SU-DHL-6 (cell line): ENCODE data around the gene BCAN.

Experiments used
- CTCF ChIP-seq: fragments of 200-600 bp; sonication (generic); IDR thresholded peaks from one replicate; pipeline ENCODE4 v1.5.1; 2017; ENCODE audit warnings: antibody characterized with exemption, mild to moderate bottlenecking, low read length, moderate library complexity; ENCODE audit not compliant: insufficient read depth, poor library complexity, severe bottlenecking
- EZH2phosphoT487 ChIP-seq: fragments of 200-600 bp; sonication (generic), shearing (Covaris generic); conservative IDR thresholded peaks from 2 replicates; pipeline ENCODE4 v1.6.1; 2018; ENCODE audit warnings: mild to moderate bottlenecking, antibody characterized with exemption, low read length, moderate library complexity, mixed read lengths

DNA sequence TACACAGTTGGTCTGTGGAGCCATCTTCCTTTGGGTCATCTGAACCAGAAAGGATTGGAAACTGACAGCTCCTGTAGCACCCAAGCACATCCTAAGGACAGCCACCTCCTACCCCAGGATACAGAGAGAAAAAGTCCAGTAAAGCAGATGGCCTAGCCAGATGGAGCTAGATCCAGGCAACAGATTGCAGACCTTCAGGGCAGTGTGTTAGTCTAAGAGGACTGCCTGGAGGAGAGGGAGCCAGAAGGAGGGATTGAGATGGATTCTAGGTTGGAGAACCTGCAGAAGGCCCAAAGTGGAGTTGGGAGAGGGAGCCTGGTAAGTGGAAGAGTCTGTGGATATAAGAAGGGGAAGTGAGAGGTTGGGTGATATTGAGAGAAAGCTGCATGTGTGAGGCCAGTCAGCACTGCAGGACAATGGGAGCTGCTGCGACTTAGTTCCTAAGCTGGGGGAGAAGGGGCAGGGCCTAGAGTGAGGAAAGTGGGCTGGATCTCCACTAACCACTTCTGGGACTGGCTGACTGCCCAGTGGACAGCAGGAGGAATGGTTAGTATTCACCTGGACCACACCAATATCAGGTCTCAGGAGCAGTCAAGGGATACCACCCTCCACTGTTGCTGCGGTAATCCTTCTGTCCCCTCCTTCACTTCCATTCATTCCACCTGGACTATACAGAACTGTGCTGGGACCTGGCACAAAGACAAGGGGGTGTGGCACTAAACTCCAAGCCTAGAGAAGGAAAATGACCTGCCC is 13.4 kb downstream of the BCAN start:
- TF ChIP-seq CTCF, result no peak
- no peak for TF ChIP-seq EZH2phosphoT487
